ENCODE measurements around the gene CLINT1. TPM values are rescaled to one million over a fixed set of nuclear protein-coding genes. Genes with fewer than 3 reads are reported as not detected.

CLINT1 gene
- total RNA-seq, 6 donors from 2014 or later: 66.2 to 211 (median 123) TPM

- no peak for DNase-seq
- 91 to 93% methylated on average over 8 of the region's 8 CpGs for WGBS, 2 donors
- Histone ChIP-seq H3K27me3 (no peaks in the 10 kb centered on the region), H3K27ac (no peak overlapping the region), H3K4me3 (no peak overlapping the region), H3K9me3 (no peaks in the 10 kb centered on the region), H3K4me1 (peaks cover 11 to 17% (median 14%) of the 10 kb centered on the region in 4 donors), H3K36me3 (peaks cover 0 to 18% (median 6%) of the 10 kb centered on the region in 4 donors)
- ATAC-seq (ENCODE audit: low FRiP score in 2 of 2): no peak
- TF ChIP-seq POLR2A (IDR thresholded peaks at IDR 0.05): no peak
- no peak for TF ChIP-seq EP300 (IDR thresholded peaks at IDR 0.05)
- TF ChIP-seq POLR2AphosphoS5 (IDR thresholded peaks at IDR 0.05): no peak
- no peak for TF ChIP-seq CTCF (IDR thresholded peaks at IDR 0.05)
Observed at GRCh38 chr5:157747766-157748700, 110.9 kb downstream of the CLINT1 start.

GRCh38 chr5:157747173-157747740, 111.7 kb downstream of the CLINT1 start:
- H3K4me1 ChIP-seq: peaks cover 13 to 19% (median 16%) of the 10 kb centered on the region in 4 donors
- no peaks in the 10 kb centered on the region for H3K27me3 ChIP-seq
- H3K36me3 ChIP-seq: peaks cover 0 to 10% (median 2%) of the 10 kb centered on the region in 4 donors
- TF ChIP-seq EP300 (IDR thresholded peaks at IDR 0.05): no peak
- no peak for TF ChIP-seq POLR2A (IDR thresholded peaks at IDR 0.05)
- TF ChIP-seq POLR2AphosphoS5 (IDR thresholded peaks at IDR 0.05): no peak
- no peak for TF ChIP-seq CTCF (IDR thresholded peaks at IDR 0.05)
- no peak overlapping the region for H3K27ac ChIP-seq
- WGBS, 2 donors: 85 to 88% methylated on average over 6 of the region's 6 CpGs
- ATAC-seq (ENCODE audit: low FRiP score in 2 of 2) (no peak), DNase-seq (no peak)
- no peak overlapping the region for H3K4me3 ChIP-seq
- H3K9me3 ChIP-seq: no peaks in the 10 kb centered on the region

GRCh38 chr5:157745041-157745456, 113.9 kb downstream of the CLINT1 start:
- Histone ChIP-seq H3K27ac (no peak overlapping the region), H3K36me3 (no peaks in the 10 kb centered on the region), H3K4me3 (peak overlapping the region in 2 of 4 donors; percentile 85 to 93), H3K27me3 (no peaks in the 10 kb centered on the region), H3K4me1 (peaks cover 13 to 19% (median 16%) of the 10 kb centered on the region in 4 donors), H3K9me3 (no peaks in the 10 kb centered on the region)
- TF ChIP-seq EP300 (IDR thresholded peaks at IDR 0.05) (no peak), POLR2AphosphoS5 (IDR thresholded peaks at IDR 0.05) (no peak), POLR2A (IDR thresholded peaks at IDR 0.05) (no peak), CTCF (IDR thresholded peaks at IDR 0.05) (no peak)
- no peak for ATAC-seq (ENCODE audit: low FRiP score in 2 of 2)
- DNase-seq: no peak
- WGBS, 2 donors: 71 to 96% methylated on average over 4 of the region's 4 CpGs

- Histone ChIP-seq H3K4me3 (peak overlapping the region; percentile 70 to 93 (median 78)), H3K27me3 (no peaks in the 10 kb centered on the region), H3K36me3 (peaks cover 0 to 4% (median 1%) of the 10 kb centered on the region in 4 donors), H3K9me3 (no peaks in the 10 kb centered on the region), H3K27ac (peak overlapping the region in 2 of 4 donors; percentile 55 to 82), H3K4me1 (peaks cover 13 to 19% (median 16%) of the 10 kb centered on the region in 4 donors)
- ATAC-seq (ENCODE audit: low FRiP score in 2 of 2) (no peak), DNase-seq (peak in 1 of 2 donors; percentile 29)
- TF ChIP-seq CTCF (IDR thresholded peaks at IDR 0.05) (no peak), POLR2AphosphoS5 (IDR thresholded peaks at IDR 0.05) (no peak), POLR2A (IDR thresholded peaks at IDR 0.05) (no peak), EP300 (IDR thresholded peaks at IDR 0.05) (no peak)
- 7 to 10% methylated on average over 32 to 35 of the region's 56 CpGs for WGBS, 2 donors
Observed at GRCh38 chr5:157744051-157745011, 114.6 kb downstream of the CLINT1 start.

All from upper lobe of left lung (tissue), 6 donors.